KMS-11 (cell line): ENCODE results near the gene PSG1.
"Not testable (repeated sequence)": the region's sequence is repeated elsewhere in the genome, so short reads cannot be mapped to it uniquely, and the experiment has no call there.

Source experiments
- H2AFZ ChIP-seq: fragments of 200-600 bp; sonication (generic); 2 replicates; pipeline ENCODE4 v1.6.1; 2016; ENCODE audit warnings: antibody characterized with exemption, mixed run types, low read depth
- H3K27ac ChIP-seq: fragments of 200-600 bp; sonication (generic); 2 replicates; pipeline ENCODE4 v1.6.1; 2016; ENCODE audit warnings: mild to moderate bottlenecking, mixed run types
- H3K27me3 ChIP-seq: fragments of 200-600 bp; sonication (generic); 2 replicates; pipeline ENCODE4 v1.6.1; 2017; ENCODE audit warnings: mild to moderate bottlenecking, low read depth, mixed run types, moderate library complexity; ENCODE audit not compliant: insufficient read depth
- H3K36me3 ChIP-seq: fragments of 200-600 bp; sonication (generic); 2 replicates; pipeline ENCODE4 v1.6.1; 2017; ENCODE audit warnings: mild to moderate bottlenecking, mixed run types; ENCODE audit not compliant: insufficient read depth
- H3K4me1 ChIP-seq: fragments of 200-600 bp; sonication (generic); 2 replicates; pipeline ENCODE4 v1.6.1; 2016; ENCODE audit warnings: mild to moderate bottlenecking, low read depth, mixed run types; ENCODE audit not compliant: poor library complexity, severe bottlenecking
- H3K4me2 ChIP-seq: fragments of 200-600 bp; sonication (generic); 2 replicates; pipeline ENCODE4 v1.7.0; 2016; ENCODE audit warnings: mild to moderate bottlenecking, mixed run types
- H3K4me3 ChIP-seq: fragments of 200-600 bp; sonication (generic); IDR thresholded peaks from 2 replicates; pipeline ENCODE4 v1.6.1; 2017; ENCODE audit warnings: low read depth, low read length, mixed read lengths; ENCODE audit not compliant: insufficient read depth
- H3K79me2 ChIP-seq: fragments of 200-600 bp; sonication (generic); 2 replicates; pipeline ENCODE4 v1.6.1; 2016; ENCODE audit warnings: low read depth, mixed run types; ENCODE audit not compliant: insufficient read depth
- H3K9ac ChIP-seq: fragments of 200-600 bp; sonication (generic); 2 replicates; pipeline ENCODE4 v1.6.1; 2016; ENCODE audit warnings: mild to moderate bottlenecking, mixed run types
- H4K20me1 ChIP-seq: fragments of 200-600 bp; sonication (generic); 2 replicates; pipeline ENCODE4 v1.6.1; 2016; ENCODE audit warnings: mild to moderate bottlenecking, mixed run types; ENCODE audit not compliant: insufficient read depth
- CTCF ChIP-seq: fragments of 200-600 bp; sonication (generic); conservative IDR thresholded peaks from 2 replicates; pipeline ENCODE4 v1.6.1; 2017; ENCODE audit warnings: low read depth, mild to moderate bottlenecking, antibody characterized with exemption, low read length, moderate library complexity, mixed read lengths

PSG1 gene

GRCh38 chr19:42831221-42832019, 48.1 kb downstream of the PSG1 start:
- H3K27ac ChIP-seq, result no peak overlapping the region

GRCh38 chr19:42821306-42821977, 58.1 kb downstream of the PSG1 start:
- not testable (repeated sequence) for H3K9ac ChIP-seq, H3K27ac ChIP-seq, H3K79me2 ChIP-seq, H2AFZ ChIP-seq, H3K4me1 ChIP-seq, H3K4me2 ChIP-seq, H3K27me3 ChIP-seq, H4K20me1 ChIP-seq, H3K36me3 ChIP-seq, H3K4me3 ChIP-seq

More at GRCh38 chr19:42831221-42832019, 48.1 kb downstream of the PSG1 start:
- Histone ChIP-seq H3K27me3 (no peaks in the 10 kb centered on the region), H3K36me3 (no peaks in the 10 kb centered on the region), H4K20me1 (no peaks in the 10 kb centered on the region), H3K9ac (no peak overlapping the region), H3K4me2 (no peak overlapping the region), H3K4me1 (no peaks in the 10 kb centered on the region), H2AFZ (no peak overlapping the region), H3K79me2 (no peaks in the 10 kb centered on the region), H3K4me3 (no peak overlapping the region)
- TF ChIP-seq CTCF, result no peak

GRCh38 chr19:42819960-42820650, 59.4 kb downstream of the PSG1 start:
- H3K4me2 ChIP-seq, H2AFZ ChIP-seq, H3K27ac ChIP-seq, H3K4me3 ChIP-seq, H3K36me3 ChIP-seq, H3K27me3 ChIP-seq, H3K79me2 ChIP-seq, H3K4me1 ChIP-seq, H4K20me1 ChIP-seq, H3K9ac ChIP-seq: not testable (repeated sequence)

GRCh38 chr19:42816894-42817293, 62.6 kb downstream of the PSG1 start:
- Histone ChIP-seq H3K36me3 (no peaks in the 10 kb centered on the region), H3K27me3 (no peaks in the 10 kb centered on the region), H3K79me2 (no peaks in the 10 kb centered on the region), H3K27ac (no peak overlapping the region), H3K4me2 (no peak overlapping the region), H4K20me1 (no peaks in the 10 kb centered on the region), H2AFZ (no peak overlapping the region), H3K4me1 (no peaks in the 10 kb centered on the region), H3K9ac (no peak overlapping the region), H3K4me3 (no peak overlapping the region)
- no peak for TF ChIP-seq CTCF
